Endothelial cell of umbilical vein (primary cell): ENCODE results near the gene CELSR1. TPM values are rescaled to one million over a fixed set of nuclear protein-coding genes. Genes with fewer than 3 reads are reported as not detected.

ENCODE experiments used
- BruUV-seq: library from RNA; stranded (reverse); fragments of 400-500 nt; replicated peaks from 2 replicates; lab custom pipeline; 2021; lab: Mats Ljungman, UMichigan
- CTCF ChIA-PET: fragments of 300-600, 350-600 bp; sonication (Branson Sonifier 250); formaldehyde crosslinking; loops from one replicate; lab custom pipeline; 2021; ENCODE audit warnings: antibody characterized with exemption, inconsistent platforms; lab: Charles Lee
- POLR2A ChIA-PET: fragments of 300-600, 350-600 bp; sonication (Branson Sonifier 250); formaldehyde crosslinking; loops from one replicate; lab custom pipeline; 2021; ENCODE audit warnings: antibody characterized with exemption, inconsistent platforms; lab: Charles Lee
- DNase-seq: peaks from one replicate; pipeline ENCODE4 v3.0.0-alpha.2; 2011; ENCODE audit warnings: low read depth, low spot score
- FAIRE-seq: peaks from 2 replicates; lab custom pipeline; 2011; peaks lifted over from hg19 to GRCh38; lab: Jason Lieb, UNC
- H2AFZ ChIP-seq: 2 replicates; pipeline ENCODE4 v1.6.0; 2012; ENCODE audit warnings: low read depth, low read length, control low read depth, inconsistent platforms
- H3K27ac ChIP-seq: 2 replicates; pipeline ENCODE4 v1.5.1; 2011; ENCODE audit warnings: low read depth, mild to moderate bottlenecking, control low read depth, low read length, moderate library complexity; ENCODE audit not compliant: insufficient read depth
- H3K27me3 ChIP-seq, 2 experiments: 2 replicates each; pipeline versions ENCODE4 v1.6.0 to v1.6.1; 2011; ENCODE audit warnings: low read length in 2 of 2, mixed read lengths in 1 of 2; ENCODE audit not compliant: control insufficient read depth in 2 of 2, insufficient read depth in 2 of 2
- H3K36me3 ChIP-seq, 2 experiments: 2 replicates in 1 of 2; 3 replicates in 1 of 2; pipeline ENCODE4 v1.5.1; 2011; ENCODE audit warnings: low read length in 2 of 2, mild to moderate bottlenecking in 1 of 2, moderate library complexity in 1 of 2; ENCODE audit not compliant: control insufficient read depth in 2 of 2, insufficient read depth in 2 of 2; ENCODE audit errors: extremely low read depth in 1 of 2
- H3K4me1 ChIP-seq: 3 replicates; pipeline ENCODE4 v1.5.1; 2011; ENCODE audit warnings: mild to moderate bottlenecking, low read length; ENCODE audit not compliant: control insufficient read depth, insufficient read depth; ENCODE audit errors: extremely low read depth
- H3K4me2 ChIP-seq: 2 replicates; pipeline ENCODE4 v1.6.1; 2011; ENCODE audit warnings: low read length, control low read depth, mixed read lengths; ENCODE audit not compliant: insufficient read depth
- H3K4me3 ChIP-seq, 3 experiments: fragments of 200-600 bp in 1 of 3; sonication (generic), shearing (Covaris generic) in 1 of 3; replicated peaks in 1 of 3; 2 replicates each; pipeline ENCODE4 v1.5.1; 2011 to 2016; ENCODE audit warnings: control low read depth in 3 of 3, low read length in 3 of 3, mild to moderate bottlenecking in 2 of 3, inconsistent platforms in 1 of 3, low read depth in 1 of 3, moderate library complexity in 1 of 3; ENCODE audit not compliant: insufficient read depth in 1 of 3
- H3K79me2 ChIP-seq: 2 replicates; pipeline ENCODE4 v1.6.0; 2012; ENCODE audit warnings: low read length, inconsistent platforms; ENCODE audit not compliant: control insufficient read depth, insufficient read depth
- H3K9ac ChIP-seq: replicated peaks from 2 replicates; pipeline ENCODE3; 2011; ENCODE audit warnings: low read length, control low read depth; ENCODE audit not compliant: insufficient read depth; ENCODE audit errors: extremely low read depth
- H3K9me1 ChIP-seq: replicated peaks from 3 replicates; pipeline ENCODE4 v1.6.0; 2011; ENCODE audit warnings: mild to moderate bottlenecking, low read length; ENCODE audit not compliant: control insufficient read depth, insufficient read depth; ENCODE audit errors: extremely low read depth
- H3K9me3 ChIP-seq: replicated peaks from 2 replicates; pipeline ENCODE4 v1.5.1; 2012; ENCODE audit warnings: low read length, inconsistent platforms; ENCODE audit not compliant: control insufficient read depth, insufficient read depth
- H4K20me1 ChIP-seq: replicated peaks from 2 replicates; pipeline ENCODE3; 2011; ENCODE audit warnings: mild to moderate bottlenecking, low read length; ENCODE audit not compliant: control insufficient read depth, insufficient read depth; ENCODE audit errors: extremely low read depth
- CTCF ChIP-seq, 2 donors: IDR thresholded peaks; 1 replicate in 1 of 2; 2 replicates in 1 of 2; pipeline ENCODE4 v1.5.1; 2011; ENCODE audit warnings: low read length in 2 of 2, mild to moderate bottlenecking in 2 of 2, moderate library complexity in 2 of 2, control low read depth in 1 of 2, inconsistent platforms in 1 of 2, low read depth in 1 of 2; ENCODE audit not compliant: insufficient read depth in 1 of 2; ENCODE audit errors: extremely low read depth in 1 of 2
- GATA2 ChIP-seq: IDR thresholded peaks from 2 replicates; pipeline ENCODE4 v1.7.0; 2011; ENCODE audit warnings: low read depth, mild to moderate bottlenecking, moderate library complexity, mixed read lengths, low read length; ENCODE audit not compliant: insufficient read length, insufficient read depth
- MAX ChIP-seq: IDR thresholded peaks from 2 replicates; pipeline ENCODE4 v1.6.1; 2011; ENCODE audit not compliant: insufficient read depth, insufficient read length
- MYC ChIP-seq: IDR thresholded peaks from one replicate; pipeline ENCODE4 v1.6.1; 2011; ENCODE audit warnings: mild to moderate bottlenecking, low read depth, low read length
- POLR2A ChIP-seq: IDR thresholded peaks from 2 replicates; pipeline ENCODE4 v1.6.1; 2012; ENCODE audit warnings: low read depth, mild to moderate bottlenecking, control low read depth, low read length
- dilution Hi-C: fragments of 300-500 bp; cut with MboI; formaldehyde crosslinking; loops from one replicate; pipeline ENCODE4 v1.15.0; 2019; ENCODE audit warnings: low sequenced_read_pairs; ENCODE audit not compliant: extremely low pct_ligation_motif_present
- intact Hi-C: fragments of 100-400 bp; cut with micrococcal nuclease; formaldehyde crosslinking; loops from one replicate; pipeline ENCODE4 v1.10.0; 2022
- polyA plus RNA-seq, 4 experiments: library from polyadenylated mRNA; depleted of rRNA in 3 of 4; stranded (reverse) in 3 of 4; unstranded in 1 of 4; fragments of >200 nt; gene quantifications; 2 replicates each; pipeline versions ENCODE4 v1.2.1 to v1.2.3, GENCODE V29; 2011 to 2012; ENCODE audit warnings: missing spikeins in 1 of 4
- total RNA-seq: library from RNA; stranded (reverse); gene quantifications from 2 replicates; pipeline ENCODE4 v1.2.3, GENCODE V29; 2021

Gene CELSR1
- total and polyA plus RNA-seq, 2 donors (not counting 3 experiments of a cell fraction or from before 2014, with no cell fraction given): 3.7 to 5.4 TPM

- Histone ChIP-seq H2AFZ (no peak overlapping the region), H3K9me3 (no peaks in the 10 kb centered on the region), H3K4me1 (no peaks in the 10 kb centered on the region), H3K36me3 (no peaks in the 10 kb centered on the region), H3K27ac (no peak overlapping the region), H3K79me2 (no peaks in the 10 kb centered on the region), H3K9me1 (no peaks in the 10 kb centered on the region), H3K27me3 (no peaks in the 10 kb centered on the region), H3K9ac (no peak overlapping the region), H3K4me3 (no peak overlapping the region), H4K20me1 (no peaks in the 10 kb centered on the region), H3K4me2 (no peak overlapping the region)
- FAIRE-seq (no peak), DNase-seq (no peak)
- dilution Hi-C loops: no loop called here
- CTCF ChIA-PET: no interaction called here
- intact Hi-C loops: no loop called here
- TF ChIP-seq MAX (no peak), CTCF (IDR thresholded peaks at IDR 0.05; ENCODE audit: extremely low read depth in 1 of 2, insufficient read depth in 1 of 2, low read depth in 1 of 2, low read length in 2 of 2) (no peak), POLR2A (no peak)
- BruUV-seq: no TSS peak
- POLR2A ChIA-PET: no interaction called here
These were observed 117.5 kb downstream of the CELSR1 start for GRCh38 chr22:46419754-46420571.

- no peak for TF ChIP-seq MYC
- TF ChIP-seq GATA2: no peak
- Histone ChIP-seq H3K79me2 (no peaks in the 10 kb centered on the region), H4K20me1 (no peaks in the 10 kb centered on the region), H3K4me2 (no peak overlapping the region), H3K9me1 (no peaks in the 10 kb centered on the region), H3K4me3 (no peak overlapping the region), H3K9ac (no peak overlapping the region), H3K4me1 (no peaks in the 10 kb centered on the region), H3K36me3 (no peaks in the 10 kb centered on the region), H3K9me3 (no peaks in the 10 kb centered on the region), H2AFZ (no peak overlapping the region), H3K27me3 (no peaks in the 10 kb centered on the region), H3K27ac (no peak overlapping the region)
- FAIRE-seq (no peak), DNase-seq (no peak)
- POLR2A ChIA-PET: no interaction called here
- dilution Hi-C loops: no loop called here
- intact Hi-C loops: no loop called here
- no TSS peak for BruUV-seq
- CTCF ChIA-PET: interaction anchor here (1.9 kb wide), 1 partner anchor 123 kb away, joined by 4 read pairs; no protein-coding TSS in a partner anchor
These were observed 118.6 kb downstream of the CELSR1 start for GRCh38 chr22:46418827-46419226.
